ENCODE measurements around the gene HEXD. TPM values are rescaled to one million over a fixed set of nuclear protein-coding genes. Genes with fewer than 3 reads are reported as not detected.

Gene HEXD
- total RNA-seq = 9.6 and 10.7 TPM in 2 replicates

GRCh38 chr17:82418001-82418986 is at the start of gene HEXD, which contains the start of gene OGFOD3:
Gene HEXD, plus strand, starts transcription at chr17:82418347. Its CDS starts 1,453 bp downstream, at chr17:82419800.
Gene OGFOD3, minus strand, starts transcription at chr17:82418586. Its CDS starts 101 bp downstream, at chr17:82418485.

DNA sequence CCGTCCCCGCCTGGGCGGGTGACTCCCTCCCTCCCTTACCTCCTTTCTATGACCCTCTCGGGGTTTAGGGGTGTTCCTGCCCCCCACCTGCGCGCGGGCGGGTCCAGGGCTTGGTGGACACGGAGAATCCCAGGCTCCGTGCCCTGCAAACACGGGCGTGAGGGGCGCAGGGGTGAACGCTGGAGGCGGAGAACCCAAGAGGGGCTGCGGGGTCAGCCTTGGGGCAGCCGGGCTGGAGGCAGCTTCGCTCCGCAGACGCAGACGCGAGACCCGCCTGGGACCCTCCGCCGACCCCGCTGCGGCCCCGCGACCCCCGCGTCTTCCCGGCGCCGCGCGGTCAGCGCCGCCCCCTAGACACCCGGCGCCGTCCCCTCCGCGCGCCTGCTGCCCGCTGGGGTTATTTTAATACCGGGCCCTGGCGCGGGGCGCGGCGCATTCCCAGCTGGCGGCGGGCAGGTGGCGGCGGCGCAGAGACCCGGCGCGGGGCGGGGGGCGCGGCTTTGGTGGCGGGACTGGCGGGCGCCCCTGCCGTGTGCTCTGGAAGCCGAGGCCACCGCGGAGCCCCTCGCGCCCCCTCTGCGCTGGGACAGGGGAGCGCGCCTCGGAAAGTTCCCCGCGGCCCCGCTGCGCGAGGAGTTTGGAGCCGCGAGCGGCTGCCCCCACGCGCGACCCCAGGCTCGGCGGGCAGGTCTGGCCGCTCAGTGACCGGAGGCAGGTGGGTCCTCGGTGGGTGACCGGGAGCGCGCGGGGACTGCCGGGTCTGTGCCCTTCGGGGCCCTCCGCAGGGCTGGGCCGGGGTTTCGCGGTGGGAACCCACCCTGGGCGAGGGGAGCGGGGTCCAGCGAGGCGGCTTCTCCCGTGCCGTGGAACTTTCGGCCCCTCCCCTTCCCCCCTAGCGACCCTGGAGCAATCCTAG is 46.6 kb upstream of the HEXD start, which contains the start of gene UTS2R:
TSS of gene UTS2R (plus strand) at position 433 of the 916 bp plus-strand sequence. CDS start 2,560 bp downstream, outside the sequence.

GRCh38 chr17:82450357-82451106 is 32.4 kb downstream of the HEXD start, which contains the start of gene CYBC1:
Gene CYBC1, minus strand, starts transcription at chr17:82450752. Its CDS starts 1,498 bp downstream, at chr17:82449254.

DNA sequence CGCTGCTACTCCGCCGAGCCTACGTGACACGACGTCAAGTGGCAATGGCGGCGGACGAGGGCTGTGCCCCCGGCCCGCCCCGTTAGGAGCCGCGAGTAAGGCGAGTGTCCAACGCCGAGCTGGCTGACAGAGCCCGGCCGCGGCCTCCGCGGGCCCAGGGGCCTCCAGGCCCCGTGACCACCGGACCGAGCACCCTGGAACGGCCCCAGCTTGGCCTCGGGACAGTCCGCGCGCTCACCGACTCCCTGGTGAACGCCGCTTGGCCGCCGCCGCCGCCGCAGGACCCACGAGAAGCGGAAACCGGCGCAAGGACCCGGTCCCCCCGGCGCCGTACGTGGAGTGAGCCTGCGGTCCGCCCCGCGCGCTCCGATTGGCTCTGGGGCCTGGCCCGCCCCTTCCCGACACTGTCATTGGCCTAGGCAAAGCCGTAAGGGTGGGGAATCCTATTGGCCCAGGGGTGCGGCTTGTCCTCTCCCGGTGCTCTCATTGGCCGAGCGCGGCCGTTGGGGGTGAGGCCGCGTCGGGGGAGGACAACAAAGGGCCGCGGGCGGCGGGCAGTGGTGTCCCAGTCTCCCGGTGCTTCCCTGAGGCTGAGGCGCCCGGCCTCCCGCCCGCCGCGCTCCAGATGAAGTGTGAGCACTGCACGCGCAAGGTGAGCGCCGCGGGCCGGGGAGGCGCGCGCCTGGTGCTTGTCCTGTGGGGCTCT is 40.2 kb downstream of the HEXD start, which contains the start of gene NARF:
TSS of gene NARF (plus strand) at position 563 of the 706 bp plus-strand sequence. CDS start at position 626, 63 bp downstream.

Small RNA genes lying within 50 kb of the gene (small RNA-seq; reads per million reads assigned to genes)
- gene RF00019 = not detected

Other genes starting within 250 kb of the HEXD start
- 18.7 and 26.6 TPM in 2 replicates for gene CCDC57, start 205.5 kb upstream of the HEXD start, total RNA-seq
- 64.7 and 108 TPM in 2 replicates for gene SLC16A3, start 189.3 kb upstream of the HEXD start, total RNA-seq
- gene CSNK1D, start 144.6 kb upstream of the HEXD start, total RNA-seq = 37.1 and 48.5 TPM in 2 replicates
- gene CD7, start 100.7 kb upstream of the HEXD start, total RNA-seq = 0.39 TPM in 1 of 2 replicates, not detected in the other
- gene SECTM1, start 84.6 kb upstream of the HEXD start, total RNA-seq = 35.4 and 60.3 TPM in 2 replicates
- under 0.01 TPM in 1 of 2 replicates, not detected in the other for gene TEX19, start 59.1 kb upstream of the HEXD start, total RNA-seq
- gene UTS2R, start 46.6 kb upstream of the HEXD start, total RNA-seq = not detected in 2 replicates
- 19.7 and 25.7 TPM in 2 replicates for gene OGFOD3, start 239 bp downstream of the HEXD start, total RNA-seq
- gene CYBC1, start 32.4 kb downstream of the HEXD start, total RNA-seq = 57.3 and 58.3 TPM in 2 replicates
- 20.1 and 32.0 TPM in 2 replicates for gene NARF, start 40.4 kb downstream of the HEXD start, total RNA-seq
- 43.0 and 55.3 TPM in 2 replicates for gene FOXK2, start 101.4 kb downstream of the HEXD start, total RNA-seq
- gene WDR45B, start 230.1 kb downstream of the HEXD start, total RNA-seq = 38.2 and 40.9 TPM in 2 replicates

Measured in subcutaneous preadipocyte (primary cell).